GM23248 (cell line): Measurements from ENCODE around the gene LRRC70. TPM values are rescaled to one million over a fixed set of nuclear protein-coding genes. Genes with fewer than 3 reads are reported as not detected.

Source experiments
- DNase-seq: peaks from one replicate; pipeline ENCODE4 v3.0.0-alpha.2; 2015
- H2AFZ ChIP-seq: fragments of 200-600 bp; sonication (generic); 2 replicates; pipeline ENCODE4 v1.6.1; 2016; ENCODE audit warnings: antibody characterized with exemption
- H3F3A ChIP-seq: fragments of 200-600 bp; sonication (generic); 2 replicates; pipeline ENCODE4 v1.6.1; 2016; ENCODE audit warnings: mild to moderate bottlenecking, antibody characterized with exemption, mixed run types; ENCODE audit not compliant: insufficient read depth
- H3K27ac ChIP-seq: fragments of 200-600 bp; sonication (generic); 2 replicates; pipeline ENCODE4 v1.5.1; 2016; ENCODE audit warnings: mild to moderate bottlenecking
- H3K27me3 ChIP-seq: fragments of 200-600 bp; sonication (generic); replicated peaks from 2 replicates; pipeline ENCODE4 v1.6.1; 2016; ENCODE audit warnings: mild to moderate bottlenecking; ENCODE audit not compliant: insufficient read depth
- H3K36me3 ChIP-seq: fragments of 200-600 bp; sonication (generic); 2 replicates; pipeline ENCODE4 v1.6.1; 2016; ENCODE audit warnings: low read depth, mild to moderate bottlenecking
- H3K4me1 ChIP-seq: fragments of 200-600 bp; sonication (generic); 2 replicates; pipeline ENCODE4 v1.6.1; 2016; ENCODE audit warnings: mild to moderate bottlenecking; ENCODE audit not compliant: insufficient read depth
- H3K4me2 ChIP-seq: fragments of 200-600 bp; sonication (generic); one replicate; pipeline ENCODE4 v1.6.1; 2016; ENCODE audit warnings: mild to moderate bottlenecking; ENCODE audit not compliant: unreplicated experiment
- H3K4me3 ChIP-seq: fragments of 200-600 bp; sonication (generic); 2 replicates; pipeline ENCODE4 v1.5.1; 2016; ENCODE audit warnings: mild to moderate bottlenecking
- H3K79me2 ChIP-seq: fragments of 200-600 bp; sonication (generic); 2 replicates; pipeline ENCODE4 v1.6.1; 2016; ENCODE audit warnings: mild to moderate bottlenecking; ENCODE audit not compliant: insufficient read depth
- H3K9ac ChIP-seq: fragments of 200-600 bp; sonication (generic); 2 replicates; pipeline ENCODE4 v1.6.1; 2016; ENCODE audit warnings: mild to moderate bottlenecking
- H3K9me2 ChIP-seq: fragments of 200-600 bp; sonication (generic); 2 replicates; pipeline ENCODE4 v1.6.1; 2016; ENCODE audit warnings: mixed run types, mild to moderate bottlenecking, moderate library complexity; ENCODE audit not compliant: insufficient read depth
- H3K9me3 ChIP-seq: fragments of 200-600 bp; sonication (generic); one replicate; pipeline ENCODE4 v1.6.1; 2017; ENCODE audit warnings: low read depth
- H4K20me1 ChIP-seq: fragments of 200-600 bp; sonication (generic); 2 replicates; pipeline ENCODE4 v1.6.0; 2016; ENCODE audit not compliant: insufficient read depth
- EZH2 ChIP-seq: fragments of 200-600 bp; sonication (generic); IDR thresholded peaks from 2 replicates; pipeline ENCODE4 v1.6.1; 2018; ENCODE audit warnings: antibody characterized with exemption, mild to moderate bottlenecking; ENCODE audit not compliant: insufficient read depth, poor library complexity, severe bottlenecking
- EZH2phosphoT487 ChIP-seq: fragments of 200-600 bp; sonication (generic); IDR thresholded peaks from 2 replicates; pipeline ENCODE4 v1.6.1; 2018; ENCODE audit warnings: antibody characterized with exemption, moderate library complexity, mild to moderate bottlenecking, low read depth; ENCODE audit not compliant: insufficient read depth
- WGBS, 2 experiments: methylation state at CpG; one replicate each; pipeline ENCODE4 v1.1.6; 2015 to 2017; ENCODE audit warnings: low lambda C conversion rate in 2 of 2, low coverage in 1 of 2; ENCODE audit errors: missing lambda C conversion rate in 2 of 2; 5-methylcytosine and 5-hydroxymethylcytosine counted together
- in situ Hi-C: fragments of 300-500 bp; cut with MboI; formaldehyde crosslinking; loops from 2 replicates; pipeline ENCODE4 v1.15.0; 2020
- polyA plus RNA-seq: library from polyadenylated mRNA; unstranded; fragments of >200 nt; fragmentation: Nextera tagmentation; extraction: Ambion mirVana; gene quantifications from 2 replicates; pipeline ENCODE4 v1.2.1, GENCODE V29; 2016
- total RNA-seq: library from RNA; depleted of rRNA; stranded (reverse); fragments of >200 nt; shearing (Covaris generic); gene quantifications from 2 replicates; pipeline ENCODE4 v1.2.3, GENCODE V29; 2014

The LRRC70 gene
- total and polyA plus RNA-seq, 2 experiments from 2014 or later: 0.26 to 1.1 TPM

- no peak overlapping the region for H2AFZ ChIP-seq
- H3K4me3 ChIP-seq: no peak overlapping the region
- 0 out of 2 replicates have a peak, but pooled peaks cover 5% of the 10 kb centered on the region for H3K36me3 ChIP-seq
- no peaks in the 10 kb centered on the region for H3F3A ChIP-seq
- H3K27ac ChIP-seq: no peak overlapping the region
- TF ChIP-seq EZH2 (no peak), EZH2phosphoT487 (no peak)
- WGBS, 2 experiments: 91 to 100% methylated on average over 1 of the region's 1 CpG
- H3K79me2 ChIP-seq: no peaks in the 10 kb centered on the region
- no peaks in the 10 kb centered on the region for H3K27me3 ChIP-seq
- H3K9me2 ChIP-seq: no peaks in the 10 kb centered on the region
- in situ Hi-C loops: no loop called here
- no peak overlapping the region for H3K4me2 ChIP-seq
- H3K9ac ChIP-seq: no peak overlapping the region
- no peak for DNase-seq
- H3K9me3 ChIP-seq: no peaks in the 10 kb centered on the region
- H3K4me1 ChIP-seq: no peaks in the 10 kb centered on the region
- H4K20me1 ChIP-seq: no peaks in the 10 kb centered on the region
Measured at GRCh38 chr5:62569470-62569869, 9.1 kb upstream of the LRRC70 start.

GRCh38 chr5:62572918-62573514 lies 5.6 kb upstream of the LRRC70 start:
- in situ Hi-C loops: no loop called here
- H4K20me1 ChIP-seq: 0 out of 2 replicates have a peak, but pooled peaks cover 7% of the 10 kb centered on the region
- no peak overlapping the region for H3K4me2 ChIP-seq
- no peaks in the 10 kb centered on the region for H3K79me2 ChIP-seq
- H2AFZ ChIP-seq: no peak overlapping the region
- TF ChIP-seq EZH2phosphoT487 (no peak), EZH2 (no peak)
- H3K9me2 ChIP-seq: no peaks in the 10 kb centered on the region
- H3K4me3 ChIP-seq: no peak overlapping the region
- H3K9ac ChIP-seq: no peak overlapping the region
- WGBS, 2 experiments: 96 to 97% methylated on average over 9 of the region's 9 CpGs
- no peak overlapping the region for H3K27ac ChIP-seq
- no peaks in the 10 kb centered on the region for H3F3A ChIP-seq
- no peaks in the 10 kb centered on the region for H3K9me3 ChIP-seq
- H3K27me3 ChIP-seq: no peaks in the 10 kb centered on the region
- no peak for DNase-seq
- 0 out of 2 replicates have a peak, but pooled peaks cover under 1% of the 10 kb centered on the region for H3K36me3 ChIP-seq
- H3K4me1 ChIP-seq: 0 out of 2 replicates have a peak, but pooled peaks cover 5% of the 10 kb centered on the region

DNA sequence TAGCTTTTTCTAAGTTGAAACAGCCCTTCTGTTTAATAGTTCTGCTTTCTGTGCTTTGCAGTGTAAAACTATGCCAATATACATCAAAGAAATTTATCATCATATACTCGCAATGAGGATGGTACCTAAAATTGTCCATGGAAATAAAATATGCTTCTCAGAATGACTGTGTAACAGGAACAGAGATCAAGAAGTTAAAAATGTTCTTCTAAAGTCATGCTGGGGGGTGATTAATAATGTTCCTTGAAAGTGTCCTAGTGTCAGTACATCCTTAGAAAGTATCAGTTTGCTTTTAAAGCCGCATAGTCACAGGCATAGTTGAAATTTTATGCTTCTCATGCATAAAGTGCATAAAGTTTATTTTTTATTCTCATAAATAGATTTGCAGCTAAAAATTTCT lies 4.0 kb upstream of the LRRC70 start:
- DNase-seq: no peak
- H2AFZ ChIP-seq: no peak overlapping the region
- H3K4me2 ChIP-seq: no peak overlapping the region
- no peaks in the 10 kb centered on the region for H3K9me2 ChIP-seq
- 0 out of 2 replicates have a peak, but pooled peaks cover 5% of the 10 kb centered on the region for H3K4me1 ChIP-seq
- in situ Hi-C loops: no loop called here
- H3K27me3 ChIP-seq: no peaks in the 10 kb centered on the region
- H3K79me2 ChIP-seq: no peaks in the 10 kb centered on the region
- no peaks in the 10 kb centered on the region for H3K36me3 ChIP-seq
- no peaks in the 10 kb centered on the region for H3K9me3 ChIP-seq
- no peak overlapping the region for H3K9ac ChIP-seq
- no peak overlapping the region for H3K27ac ChIP-seq
- no peak for TF ChIP-seq EZH2phosphoT487
- TF ChIP-seq EZH2: no peak
- WGBS, 2 experiments: 96 to 99% methylated on average over 2 of the region's 2 CpGs
- no peak overlapping the region for H3K4me3 ChIP-seq
- no peaks in the 10 kb centered on the region for H3F3A ChIP-seq
- H4K20me1 ChIP-seq: 0 out of 2 replicates have a peak, but pooled peaks cover 7% of the 10 kb centered on the region

DNA sequence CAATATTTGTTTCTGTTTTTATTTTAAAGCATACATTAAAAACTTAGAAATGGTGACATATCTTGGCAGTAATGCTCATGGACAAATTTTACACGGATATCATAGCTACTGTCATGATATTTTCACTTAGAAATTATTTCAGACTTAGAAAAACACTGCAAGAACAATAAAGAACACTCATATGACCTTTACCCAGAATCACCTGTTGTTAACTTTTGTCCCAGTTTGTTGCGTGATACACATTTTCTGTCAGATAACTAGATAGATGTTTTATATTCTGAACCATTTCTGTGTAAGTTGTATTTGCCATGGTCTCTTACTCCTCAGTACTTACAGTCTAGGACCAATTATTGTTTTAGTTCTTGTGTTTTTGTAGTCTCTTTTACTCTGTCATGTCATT lies 3.6 kb upstream of the LRRC70 start:
- Histone ChIP-seq H3K4me2 (no peak overlapping the region), H3F3A (no peaks in the 10 kb centered on the region), H3K9me3 (no peaks in the 10 kb centered on the region), H4K20me1 (0 out of 2 replicates have a peak, but pooled peaks cover 7% of the 10 kb centered on the region), H3K4me3 (no peak overlapping the region), H3K27ac (no peak overlapping the region), H3K79me2 (no peaks in the 10 kb centered on the region), H2AFZ (no peak overlapping the region), H3K4me1 (0 out of 2 replicates have a peak, but pooled peaks cover 5% of the 10 kb centered on the region), H3K9me2 (no peaks in the 10 kb centered on the region), H3K36me3 (no peaks in the 10 kb centered on the region), H3K27me3 (no peaks in the 10 kb centered on the region), H3K9ac (no peak overlapping the region)
- no peak for DNase-seq
- WGBS, 2 experiments: 95 to 99% methylated on average over 2 of the region's 2 CpGs
- TF ChIP-seq EZH2 (no peak), EZH2phosphoT487 (no peak)
- in situ Hi-C loops: no loop called here

- no peak overlapping the region for H3K9ac ChIP-seq
- H3F3A ChIP-seq: no peaks in the 10 kb centered on the region
- in situ Hi-C loops: no loop called here
- no peak overlapping the region for H3K27ac ChIP-seq
- no peak overlapping the region for H3K4me2 ChIP-seq
- no peaks in the 10 kb centered on the region for H3K79me2 ChIP-seq
- no peaks in the 10 kb centered on the region for H3K36me3 ChIP-seq
- DNase-seq: no peak
- 0 out of 2 replicates have a peak, but pooled peaks cover 7% of the 10 kb centered on the region for H4K20me1 ChIP-seq
- H3K27me3 ChIP-seq: no peaks in the 10 kb centered on the region
- H3K9me3 ChIP-seq: no peaks in the 10 kb centered on the region
- H2AFZ ChIP-seq: no peak overlapping the region
- 0 to 13% methylated on average over 1 of the region's 1 CpG for WGBS, 2 experiments
- no peaks in the 10 kb centered on the region for H3K9me2 ChIP-seq
- H3K4me1 ChIP-seq: 0 out of 2 replicates have a peak, but pooled peaks cover 5% of the 10 kb centered on the region
- TF ChIP-seq EZH2phosphoT487 (no peak), EZH2 (no peak)
- H3K4me3 ChIP-seq: no peak overlapping the region
Measured at GRCh38 chr5:62575489-62575888, 3.1 kb upstream of the LRRC70 start.
